Measurements from ENCODE around the gene HELB.

The HELB gene

DNA sequence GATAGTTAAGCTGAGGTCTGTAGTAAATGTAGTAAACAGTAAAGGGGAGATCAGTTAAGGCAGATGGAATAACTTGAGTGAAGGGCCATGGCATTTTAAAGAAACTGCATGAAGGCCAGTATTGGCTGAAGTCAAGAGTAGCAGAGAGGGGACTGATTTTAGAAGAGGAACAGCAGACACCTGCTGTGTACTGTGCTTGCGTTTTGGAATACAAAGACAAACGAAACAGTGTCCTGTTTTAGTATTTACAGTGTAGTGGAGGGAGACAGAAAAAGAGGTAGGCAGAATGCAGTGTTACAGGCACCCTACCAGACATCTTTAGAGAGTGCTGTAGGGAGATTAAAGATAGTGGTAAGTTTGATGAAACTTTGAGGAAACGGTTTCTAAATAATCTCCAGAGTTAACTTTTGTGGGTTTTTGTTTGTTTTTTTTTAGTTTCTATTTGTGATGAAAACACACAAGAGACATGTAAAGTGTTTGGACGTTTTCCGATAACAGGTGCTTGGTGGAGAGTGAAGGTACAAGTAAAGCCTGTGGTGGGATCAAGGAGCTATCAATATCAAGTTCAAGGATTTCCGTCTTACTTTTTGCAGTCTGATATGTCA lies 2.1 kb downstream of the HELB start:
- no peak for DNase-seq

DNA sequence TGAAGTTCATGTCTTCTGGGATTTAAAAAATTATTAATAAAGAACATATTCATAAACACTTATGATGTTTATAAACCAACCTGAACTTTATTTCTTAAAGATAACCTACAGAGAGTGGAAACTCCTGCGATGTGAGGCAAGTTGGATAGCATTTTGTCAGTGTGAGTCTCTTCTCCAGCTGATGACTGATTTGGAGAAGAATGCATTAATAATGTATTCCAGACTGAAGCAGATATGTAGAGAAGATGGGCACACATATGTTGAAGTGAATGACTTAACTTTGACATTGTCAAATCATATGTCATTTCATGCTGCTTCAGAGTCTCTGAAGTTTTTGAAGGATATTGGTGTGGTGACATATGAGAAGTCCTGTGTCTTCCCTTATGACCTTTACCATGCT lies 7.3 kb downstream of the HELB start:
- no peak for DNase-seq

DNA sequence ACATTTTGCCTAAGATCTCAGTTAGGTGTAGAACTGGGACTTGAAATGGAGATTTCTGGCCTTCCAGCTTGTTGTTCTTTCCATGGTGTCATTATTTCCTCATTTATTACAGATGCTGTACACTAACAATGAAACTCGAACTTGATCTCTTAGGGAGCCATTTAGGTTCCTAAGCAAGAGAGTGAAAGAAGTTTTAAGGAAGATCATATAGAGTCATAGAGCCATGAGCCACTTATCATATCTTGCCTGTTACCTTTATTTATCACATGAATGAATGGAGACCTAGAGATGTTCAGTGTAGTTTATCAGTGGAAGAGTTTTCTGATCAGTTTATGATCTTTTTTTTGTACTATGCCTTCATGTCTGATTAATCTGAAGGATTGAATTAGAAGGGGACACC lies 9.9 kb downstream of the HELB start:
- no peak for DNase-seq

- no peak for DNase-seq
Measured at GRCh38 chr12:66314278-66314677, 12.0 kb downstream of the HELB start.

DNA sequence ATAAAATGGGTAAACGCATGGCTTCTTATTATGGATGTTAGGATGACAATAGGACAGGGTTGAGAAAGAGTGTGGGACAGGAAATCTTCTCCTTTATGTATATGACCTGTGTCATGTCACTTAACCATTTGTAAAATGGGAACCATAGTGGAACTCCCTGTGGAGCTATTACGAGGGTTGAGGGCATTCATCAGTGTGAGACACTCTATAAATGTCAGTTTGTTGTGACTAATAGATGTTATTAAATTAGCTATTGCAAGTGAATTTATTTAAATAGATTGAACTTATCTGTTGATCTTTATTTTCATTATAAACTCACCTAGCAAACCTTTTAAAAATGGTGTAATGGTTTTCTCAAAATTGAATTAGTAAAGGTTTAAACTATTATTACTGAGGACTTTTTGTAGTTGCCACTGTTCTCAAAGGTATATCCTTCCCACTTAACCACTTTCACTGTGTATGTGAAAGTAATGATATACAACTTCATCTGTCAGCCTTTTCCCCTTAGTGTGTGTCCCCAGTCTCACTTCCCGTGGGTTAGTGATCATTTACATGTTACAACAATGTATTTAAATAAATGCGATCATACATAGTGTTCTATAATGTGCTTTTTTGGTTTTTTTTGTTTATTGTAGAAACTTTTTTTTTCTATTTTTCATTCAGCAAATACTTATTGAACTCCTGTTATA lies 17.1 kb downstream of the HELB start:
- no peak for DNase-seq

GRCh38 chr12:66320996-66321395 lies 18.7 kb downstream of the HELB start:
- DNase-seq: no peak

DNA sequence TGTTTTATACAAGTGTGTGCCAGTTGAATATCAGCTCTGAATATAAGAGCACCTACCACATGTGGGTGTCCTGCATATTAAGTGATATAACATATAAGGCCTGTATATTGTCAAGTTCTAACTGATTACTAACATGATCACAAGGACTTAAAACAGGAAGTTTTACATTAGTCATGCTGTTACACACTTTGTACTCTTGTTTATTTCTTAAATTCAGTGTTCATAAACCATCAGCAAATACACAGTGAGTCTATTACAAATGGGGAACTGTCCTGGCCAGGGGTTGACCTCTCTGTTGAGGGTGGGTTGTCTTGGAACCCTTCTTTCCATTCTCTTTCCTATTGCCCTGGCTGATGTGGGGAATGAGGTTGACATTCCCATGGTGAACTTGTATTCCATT lies 19.1 kb downstream of the HELB start:
- no peak for DNase-seq

DNA sequence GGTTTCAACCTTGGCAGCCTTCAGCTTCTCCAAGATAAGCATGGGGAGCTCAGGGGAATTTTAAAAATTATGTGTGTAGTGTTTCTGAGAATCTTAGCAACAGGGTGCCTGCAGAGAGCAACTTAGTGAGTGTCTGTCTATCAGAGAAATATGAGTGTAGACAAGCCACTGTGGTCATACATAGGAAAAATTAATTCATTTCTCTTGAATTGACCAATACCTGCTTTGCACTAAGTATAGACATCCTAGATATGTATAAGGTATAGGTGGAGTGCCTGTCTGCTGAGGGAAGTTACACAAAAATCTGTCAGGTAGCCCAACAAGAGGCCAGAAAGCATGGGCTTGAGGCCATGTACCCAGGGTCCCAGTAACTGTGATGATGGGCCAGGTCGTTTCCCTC lies 20.7 kb downstream of the HELB start:
- DNase-seq: no peak

GRCh38 chr12:66329941-66330340 lies 27.6 kb downstream of the HELB start:
- no peak for DNase-seq

DNA sequence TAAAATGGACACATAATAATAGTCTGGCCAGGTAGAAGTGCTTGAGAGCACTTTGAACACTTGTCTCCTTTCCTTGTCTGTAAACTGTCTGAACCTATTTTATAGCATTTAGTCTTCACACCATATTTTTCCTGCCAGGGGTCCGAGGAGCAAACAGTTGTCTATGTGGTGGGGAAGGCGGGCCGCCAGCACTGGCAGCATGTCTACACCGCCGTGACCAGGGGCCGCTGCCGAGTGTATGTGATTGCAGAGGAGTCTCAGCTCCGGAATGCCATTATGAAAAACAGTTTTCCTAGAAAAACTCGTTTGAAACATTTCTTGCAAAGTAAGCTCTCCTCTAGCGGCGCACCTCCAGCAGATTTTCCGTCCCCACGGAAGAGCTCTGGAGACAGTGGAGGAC lies 28.7 kb downstream of the HELB start:
- DNase-seq: no peak

DNA sequence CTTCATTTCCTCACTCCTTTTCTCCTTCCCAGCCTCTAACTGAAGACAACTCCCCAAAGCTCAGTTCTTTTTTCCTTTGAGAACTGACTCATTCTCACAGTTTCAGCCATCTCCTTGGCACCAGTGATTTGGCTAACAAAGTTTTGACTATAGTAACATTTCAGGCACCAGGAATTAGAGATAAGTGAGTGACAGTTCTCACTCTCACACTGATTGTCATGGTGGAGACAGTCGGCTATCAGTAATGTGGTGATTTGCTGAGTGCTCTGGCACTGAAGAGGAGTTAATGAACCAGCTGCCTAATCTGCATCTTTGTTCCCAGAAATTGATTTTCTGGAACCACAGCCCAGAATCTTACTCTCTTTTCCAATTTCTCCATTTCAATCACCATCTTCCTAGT lies 29.5 kb downstream of the HELB start:
- DNase-seq: no peak

- DNase-seq: no peak
Measured at GRCh38 chr12:66335746-66336145, 33.5 kb downstream of the HELB start.

- DNase-seq: no peak
Measured at GRCh38 chr12:66337381-66338010, 35.2 kb downstream of the HELB start.

GRCh38 chr12:66340131-66340530 lies 37.8 kb downstream of the HELB start:
- no peak for DNase-seq

DNA sequence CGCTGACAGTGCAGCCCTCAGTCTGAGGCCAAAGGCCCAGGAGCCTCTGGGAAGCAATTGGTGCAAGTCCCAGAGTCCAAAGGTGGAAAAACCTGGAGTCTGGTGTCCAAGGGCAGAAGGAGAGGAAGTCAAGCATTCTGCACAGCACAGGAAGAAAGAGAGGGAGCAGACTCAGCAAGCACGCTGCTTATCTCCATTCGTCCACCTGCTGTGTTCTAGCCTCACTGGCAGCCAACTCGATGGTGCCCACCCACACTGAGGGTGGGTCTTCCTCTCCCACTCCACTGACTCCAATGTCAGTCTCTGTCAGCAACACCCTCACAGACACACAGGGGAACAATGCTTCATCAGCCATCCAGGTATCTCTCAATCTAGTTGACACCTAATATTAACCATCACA lies 38.8 kb downstream of the HELB start:
- DNase-seq: no peak

DNA sequence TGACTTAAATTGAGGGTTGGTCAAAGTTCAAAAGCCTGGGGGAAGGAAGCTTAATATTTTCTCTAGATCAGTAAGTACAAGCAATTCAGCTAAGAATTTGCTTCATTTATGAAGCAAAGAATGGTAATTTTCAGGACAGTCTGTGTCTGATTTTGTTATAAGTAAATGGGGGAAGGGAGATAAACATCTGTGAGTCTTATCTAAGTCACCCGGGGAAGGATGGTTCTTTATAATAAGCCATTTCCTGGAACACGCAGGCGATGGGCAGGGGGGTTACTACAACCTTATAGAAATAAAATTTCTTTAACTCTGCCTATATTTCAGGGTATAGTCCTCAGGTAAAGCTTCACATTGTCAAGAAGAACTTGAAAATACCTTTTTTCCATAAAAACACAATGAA lies 42.9 kb downstream of the HELB start:
- DNase-seq: no peak

DNA sequence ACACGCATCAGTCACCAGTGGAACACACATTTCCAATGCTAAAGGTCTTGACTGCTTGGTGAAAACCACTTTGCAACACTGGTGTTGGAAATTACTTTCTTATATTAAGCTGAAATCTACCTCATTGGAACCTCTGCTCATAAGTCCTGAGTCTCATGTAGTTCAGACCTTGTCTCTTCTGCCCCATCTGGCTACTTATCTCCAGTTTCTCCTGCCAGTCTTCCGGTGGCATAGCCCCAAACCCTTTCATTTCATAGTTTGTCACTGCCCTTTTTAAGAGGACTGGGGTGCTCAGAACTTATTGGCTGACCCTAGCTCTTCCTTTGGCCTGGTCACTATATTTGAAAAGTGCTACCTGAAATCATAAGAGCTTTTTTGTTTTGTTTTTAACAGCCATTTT lies 43.7 kb downstream of the HELB start:
- DNase-seq: no peak

GRCh38 chr12:66351301-66351700 lies 49.0 kb downstream of the HELB start:
- DNase-seq: no peak

DNA sequence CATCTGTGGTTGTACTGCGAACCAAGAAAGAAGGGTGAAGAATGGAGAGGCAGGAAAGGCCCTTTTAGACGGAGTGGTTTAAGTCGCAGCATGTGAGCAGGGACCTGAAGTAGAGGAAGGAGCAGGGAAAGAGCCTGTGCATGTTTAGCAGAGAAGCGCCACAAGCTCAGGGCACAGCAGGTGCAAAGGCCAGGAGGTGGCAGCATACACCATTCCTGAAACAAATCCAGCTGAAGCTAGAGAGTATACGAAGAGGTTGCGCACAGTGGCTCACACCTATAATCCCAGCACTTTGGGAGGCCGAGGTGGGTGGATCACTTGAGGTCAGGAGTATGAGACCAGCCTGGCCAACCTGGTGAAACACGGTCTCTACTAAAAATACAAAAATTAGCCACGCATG lies 49.9 kb downstream of the HELB start:
- no peak for DNase-seq

GRCh38 chr12:66352899-66353298 lies 50.6 kb downstream of the HELB start:
- DNase-seq: no peak

DNA sequence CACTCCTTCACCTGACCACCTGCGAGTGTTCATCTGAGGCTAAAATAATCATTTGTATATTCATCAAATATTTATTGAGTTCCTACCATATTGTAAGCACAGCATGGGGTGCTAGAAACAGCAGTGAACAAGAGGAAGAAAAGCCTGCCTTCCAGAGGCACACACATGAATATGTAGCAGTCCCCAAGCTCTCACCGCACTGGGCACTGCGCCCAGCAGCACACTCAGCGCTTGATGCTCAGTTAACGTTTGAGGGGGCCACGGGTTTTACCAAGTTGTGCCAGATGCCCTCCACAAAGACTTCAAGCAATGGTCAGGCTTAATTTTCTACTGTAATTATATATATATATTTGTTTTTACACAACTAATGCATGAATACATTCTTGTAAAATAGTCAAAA lies 52.0 kb downstream of the HELB start:
- DNase-seq: no peak

DNA sequence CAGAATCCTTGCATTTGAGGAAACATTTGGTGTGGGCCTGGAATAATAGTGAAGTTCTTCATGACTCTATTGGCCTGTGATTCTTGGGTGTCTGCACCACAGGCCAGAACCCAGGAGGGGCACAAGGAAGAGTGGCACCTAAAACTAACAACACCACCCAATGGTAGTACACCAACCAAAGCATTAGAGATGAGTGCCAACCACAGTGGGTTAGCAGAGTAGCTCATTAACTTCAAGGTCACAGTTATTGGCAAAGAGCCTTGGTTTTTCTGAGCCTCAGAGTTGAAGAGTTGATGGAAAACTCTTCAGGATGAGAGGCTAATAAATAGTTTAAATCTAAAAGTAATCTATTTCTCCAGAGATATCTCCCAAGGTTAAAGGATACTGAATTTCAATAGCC lies 57.0 kb downstream of the HELB start:
- DNase-seq: no peak

GRCh38 chr12:66361703-66362102 lies 59.4 kb downstream of the HELB start:
- DNase-seq: no peak

DNA sequence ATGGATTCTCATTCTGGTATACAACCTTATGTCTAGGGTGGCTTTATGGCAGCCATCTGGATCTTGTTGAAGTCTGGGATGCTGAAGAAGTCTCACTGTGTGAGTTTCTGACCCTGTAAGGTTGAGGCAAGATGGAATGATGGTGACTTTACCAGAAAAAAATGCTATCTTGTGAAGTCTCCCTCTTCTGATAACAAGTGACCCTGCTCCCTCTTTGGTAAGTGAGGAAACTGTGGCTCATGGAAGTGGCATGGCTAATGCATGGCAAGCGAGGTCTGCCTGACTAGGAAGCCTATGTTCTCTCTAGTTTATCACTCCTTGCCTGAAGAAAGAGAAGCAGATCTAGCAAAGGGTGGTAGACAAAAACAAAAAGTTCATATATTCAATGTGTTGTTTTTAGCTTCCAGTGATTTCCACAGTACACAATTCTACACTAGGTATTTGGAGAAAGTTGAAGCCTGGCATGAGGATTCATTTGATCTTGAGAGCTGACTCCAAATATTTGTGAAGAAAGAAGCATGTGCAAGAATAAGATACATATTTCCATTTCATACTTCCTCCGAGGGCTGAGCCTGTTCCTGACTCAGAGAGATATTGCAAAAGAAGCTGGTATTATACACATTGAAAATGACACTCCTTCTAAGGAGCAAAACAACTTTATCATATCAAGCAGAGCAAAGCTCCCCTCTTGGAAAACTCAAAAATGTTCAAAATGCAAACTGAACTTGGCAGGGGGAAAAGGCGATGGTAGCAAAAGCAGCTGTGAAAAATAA lies 63.6 kb downstream of the HELB start:
- no peak for DNase-seq

Measured in effector CD8-positive, alpha-beta T cell (primary cell).